K562 (cell line): ENCODE results near the gene TRPM4. TPM values are rescaled to one million over a fixed set of nuclear protein-coding genes. Genes with fewer than 3 reads are reported as not detected.

Source experiments
- CREB3L1 ChIP-seq: fragments of 450-650 bp; IDR thresholded peaks from 2 replicates; pipeline ENCODE4 v1.6.1; 2014; ENCODE audit warnings: low read depth, mild to moderate bottlenecking, moderate library complexity, borderline replicate concordance
- ESRRA ChIP-seq: fragments of 450-650 bp; IDR thresholded peaks from 2 replicates; pipeline ENCODE4 v1.6.1; 2014; ENCODE audit warnings: low read depth, mild to moderate bottlenecking, moderate library complexity, borderline replicate concordance
- HEY1 ChIP-seq: fragments of 250-450 bp; sonication (Bioruptor Pico); IDR thresholded peaks from 2 replicates; pipeline ENCODE4 v1.5.0; 2020; ENCODE audit warnings: mild to moderate bottlenecking, moderate library complexity, borderline replicate concordance
- HNRNPLL ChIP-seq: fragments of 200-400 bp; formaldehyde crosslinking; IDR thresholded peaks from 2 replicates; pipeline ENCODE4 v1.6.1; 2017; ENCODE audit warnings: low read length, low read depth, mild to moderate bottlenecking; ENCODE audit not compliant: poor library complexity, severe bottlenecking
- IFI16 ChIP-seq: fragments of 250-450 bp; sonication (Bioruptor Pico); IDR thresholded peaks from 2 replicates; pipeline ENCODE4 v2.1.2; 2022; ENCODE audit warnings: mild to moderate bottlenecking, inconsistent platforms
- MTA1 ChIP-seq: fragments of 450-650 bp; IDR thresholded peaks from 2 replicates; pipeline ENCODE4 v1.6.1; 2017; ENCODE audit warnings: borderline replicate concordance
- MYC ChIP-seq, 2 experiments: fragments of 250-450 bp in 1 of 2; sonication (Bioruptor Pico) in 1 of 2; IDR thresholded peaks; 2 replicates each; pipeline versions ENCODE4 v1.5.1 to v1.6.1; 2012 to 2021; ENCODE audit warnings: low read depth in 2 of 2, borderline replicate concordance in 1 of 2, improper control_type of control experiment in 1 of 2, low read length in 1 of 2, mild to moderate bottlenecking in 1 of 2, moderate library complexity in 1 of 2
- NFE2L1 ChIP-seq: fragments of 450-650 bp; IDR thresholded peaks from 2 replicates; pipeline ENCODE4 v1.6.1; 2016; ENCODE audit warnings: missing genetic modification characterization, low read depth, mild to moderate bottlenecking, missing compliant biosample characterization, moderate library complexity, borderline replicate concordance
- NFXL1 ChIP-seq: fragments of 450-650 bp; formaldehyde crosslinking; IDR thresholded peaks from 2 replicates; pipeline ENCODE4 v1.4.0; 2021; ENCODE audit warnings: mild to moderate bottlenecking
- NFYB ChIP-seq: IDR thresholded peaks from 2 replicates; pipeline ENCODE4 v1.6.1; 2011; ENCODE audit warnings: mild to moderate bottlenecking, moderate library complexity; ENCODE audit not compliant: insufficient read length; ENCODE audit errors: extremely low read depth
- NUFIP1 ChIP-seq: fragments of 450-650 bp; IDR thresholded peaks from 2 replicates; pipeline ENCODE4 v1.6.1; 2018; ENCODE audit not compliant: partially characterized antibody
- POLR2A ChIP-seq: fragments of 450-650 bp; conservative IDR thresholded peaks from 2 replicates; pipeline ENCODE4 v1.6.1; 2016
- SMARCB1 ChIP-seq: IDR thresholded peaks from 2 replicates; pipeline ENCODE4 v1.6.1; 2011; ENCODE audit warnings: improper control_type of control experiment, low read depth; ENCODE audit not compliant: insufficient read length
- SMC3 ChIP-seq: conservative IDR thresholded peaks from 2 replicates; pipeline ENCODE4 v1.6.1; 2011; ENCODE audit warnings: low read depth, low read length, improper control_type of control experiment; ENCODE audit not compliant: insufficient read depth
- SNRNP70 ChIP-seq: fragments of 200-400 bp; formaldehyde crosslinking; optimal IDR thresholded peaks from 2 replicates; pipeline ENCODE3; 2017; ENCODE audit warnings: low read depth, low read length
- TEAD2 ChIP-seq: fragments of 450-650 bp; IDR thresholded peaks from 2 replicates; pipeline ENCODE4 v1.6.1; 2016; ENCODE audit warnings: missing genetic modification characterization, control low read depth, missing compliant biosample characterization
- TRIM25 ChIP-seq: fragments of 450-650 bp; IDR thresholded peaks from 2 replicates; pipeline ENCODE4 v1.7.0; 2016; ENCODE audit warnings: borderline replicate concordance
- ZNF23 ChIP-seq: fragments of 250-450 bp; sonication (Bioruptor Pico); IDR thresholded peaks from 2 replicates; pipeline ENCODE4 v1.4.0; 2020; ENCODE audit warnings: mild to moderate bottlenecking
- ZNF764 ChIP-seq: fragments of 250-450 bp; sonication (Bioruptor Pico); IDR thresholded peaks from 2 replicates; pipeline ENCODE4 v1.4.0; 2020; ENCODE audit warnings: low read depth, mild to moderate bottlenecking, moderate library complexity
- polyA plus RNA-seq, 8 experiments: library from polyadenylated mRNA; depleted of rRNA in 4 of 8; stranded (reverse) in 5 of 8; unstranded in 3 of 8; fragments of >200 nt; fragmentation: Nextera tagmentation in 2 of 8; fragmentation: Illumina TruSeq in 1 of 8; extraction: Ambion mirVana in 2 of 8; extraction: Trizol in 1 of 8; gene quantifications; 2 replicates each; pipeline versions ENCODE4 v1.2.1 to v1.2.3, GENCODE V29; 2011 to 2014; ENCODE audit warnings: inconsistent platforms in 1 of 8, missing spikeins in 1 of 8
- total RNA-seq, 7 experiments: library from RNA; depleted of rRNA in 6 of 7; stranded (reverse); fragments of >200 nt in 6 of 7; fragmentation: Illumina TruSeq in 2 of 7; extraction: Trizol in 2 of 7; gene quantifications; 2 replicates each; pipeline versions ENCODE4 v1.2.1 to v1.2.3, GENCODE V29; 2011 to 2021; ENCODE audit warnings: low replicate concordance in 1 of 7
- TF ChIP-seq, protein P1 (sequence below): fragments of 200-800 bp; sonication (Bioruptor generic); IDR thresholded peaks from 2 replicates; pipeline ENCODE4 v1.6.1; 2017; ENCODE audit warnings: missing genetic modification characterization, missing compliant biosample characterization
- TF ChIP-seq, protein P2 (sequence below): fragments of 450-650 bp; IDR thresholded peaks from 2 replicates; pipeline ENCODE4 v1.6.1; 2017; ENCODE audit warnings: antibody characterized with exemption

The TRPM4 gene
- total and polyA plus RNA-seq, 9 of the 15 experiments (the other 6 are each of a cell fraction or from before 2014, with no cell fraction given), result 6.5 to 45.4 (median 15.2) TPM

GRCh38 chr19:49127674-49128544, 29.7 kb upstream of the TRPM4 start (continued):
- TF ChIP-seq TRIM25 (no peak), MTA1 (no peak), NFYB (no peak), IFI16 (CRISPR knock-in tag) (no peak), SNRNP70 (no peak), ZNF764 (CRISPR knock-in tag) (no peak), SMARCB1 (no peak), CREB3L1 (peak; percentile 94), MYC (IDR thresholded peaks at IDR 0.05; ENCODE audit: low read depth, low read length) (peak; percentile 96), MYC (CRISPR knock-in tag; IDR thresholded peaks at IDR 0.05; ENCODE audit: borderline replicate concordance, low read depth) (0 out of 2 replicates have a peak, but pooled peaks have one; percentile 38), SMC3 (no peak), HEY1 (CRISPR knock-in tag) (no peak), NFXL1 (CRISPR knock-in tag) (no peak), POLR2A (peak; percentile 36; the same call in 1 of the 2 replicates), ESRRA (no peak), TEAD2 (no peak), NFE2L1 (no peak), HNRNPLL (no peak), ZNF23 (CRISPR knock-in tag) (no peak), NUFIP1 (peak; percentile 84)
- TF ChIP-seq, protein P1, sequence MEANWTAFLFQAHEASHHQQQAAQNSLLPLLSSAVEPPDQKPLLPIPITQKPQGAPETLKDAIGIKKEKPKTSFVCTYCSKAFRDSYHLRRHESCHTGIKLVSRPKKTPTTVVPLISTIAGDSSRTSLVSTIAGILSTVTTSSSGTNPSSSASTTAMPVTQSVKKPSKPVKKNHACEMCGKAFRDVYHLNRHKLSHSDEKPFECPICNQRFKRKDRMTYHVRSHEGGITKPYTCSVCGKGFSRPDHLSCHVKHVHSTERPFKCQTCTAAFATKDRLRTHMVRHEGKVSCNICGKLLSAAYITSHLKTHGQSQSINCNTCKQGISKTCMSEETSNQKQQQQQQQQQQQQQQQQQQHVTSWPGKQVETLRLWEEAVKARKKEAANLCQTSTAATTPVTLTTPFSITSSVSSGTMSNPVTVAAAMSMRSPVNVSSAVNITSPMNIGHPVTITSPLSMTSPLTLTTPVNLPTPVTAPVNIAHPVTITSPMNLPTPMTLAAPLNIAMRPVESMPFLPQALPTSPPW (CRISPR knock-in tag), result peak; percentile 80
- TF ChIP-seq, protein P2, sequence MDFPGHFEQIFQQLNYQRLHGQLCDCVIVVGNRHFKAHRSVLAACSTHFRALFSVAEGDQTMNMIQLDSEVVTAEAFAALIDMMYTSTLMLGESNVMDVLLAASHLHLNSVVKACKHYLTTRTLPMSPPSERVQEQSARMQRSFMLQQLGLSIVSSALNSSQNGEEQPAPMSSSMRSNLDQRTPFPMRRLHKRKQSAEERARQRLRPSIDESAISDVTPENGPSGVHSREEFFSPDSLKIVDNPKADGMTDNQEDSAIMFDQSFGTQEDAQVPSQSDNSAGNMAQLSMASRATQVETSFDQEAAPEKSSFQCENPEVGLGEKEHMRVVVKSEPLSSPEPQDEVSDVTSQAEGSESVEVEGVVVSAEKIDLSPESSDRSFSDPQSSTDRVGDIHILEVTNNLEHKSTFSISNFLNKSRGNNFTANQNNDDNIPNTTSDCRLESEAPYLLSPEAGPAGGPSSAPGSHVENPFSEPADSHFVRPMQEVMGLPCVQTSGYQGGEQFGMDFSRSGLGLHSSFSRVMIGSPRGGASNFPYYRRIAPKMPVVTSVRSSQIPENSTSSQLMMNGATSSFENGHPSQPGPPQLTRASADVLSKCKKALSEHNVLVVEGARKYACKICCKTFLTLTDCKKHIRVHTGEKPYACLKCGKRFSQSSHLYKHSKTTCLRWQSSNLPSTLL, result no peak
